Heart right ventricle (tissue), 16 donors: ENCODE data around the gene CHIC2. TPM values are rescaled to one million over a fixed set of nuclear protein-coding genes. Genes with fewer than 3 reads are reported as not detected.
A peak's percentile ranks its signal among the peaks of the same experiment; 100 is the strongest.

Experiments
- ATAC-seq, 8 donors: fragments of 200-7000 bp; cut with Tn5 transposase; one replicate each; pipeline ENCODE4 v1.9.1; 2020; ENCODE audit warnings: mild to moderate bottlenecking in 8 of 8, moderate library complexity in 8 of 8, moderate number of reproducible peaks in 1 of 8
- DNase-seq, 2 donors: peaks; one replicate each; pipeline ENCODE4 v3.0.0-alpha.2; 2020
- H3K27ac ChIP-seq, 10 donors: fragments of 200-600 bp; sonication (generic) in 2 of 10; one replicate each; pipeline versions ENCODE4 v1.5.0 to v1.8.0; 2020 to 2022; ENCODE audit warnings: mild to moderate bottlenecking in 3 of 10
- H3K27me3 ChIP-seq, 7 donors: fragments of 200-600 bp; one replicate each; pipeline ENCODE4 v1.8.0; 2021 to 2022; ENCODE audit warnings: mild to moderate bottlenecking in 2 of 7
- H3K36me3 ChIP-seq, 9 donors: fragments of 200-600 bp; sonication (generic) in 1 of 9; one replicate each; pipeline versions ENCODE4 v1.5.0 to v1.8.0; 2020 to 2022; ENCODE audit warnings: mild to moderate bottlenecking in 2 of 9
- H3K4me1 ChIP-seq, 9 donors: fragments of 200-600 bp; sonication (generic) in 1 of 9; one replicate each; pipeline versions ENCODE4 v1.5.0 to v1.8.0; 2020 to 2022; ENCODE audit warnings: mild to moderate bottlenecking in 4 of 9
- H3K4me3 ChIP-seq, 10 donors: fragments of 200-600 bp; sonication (generic) in 2 of 10; one replicate each; pipeline versions ENCODE4 v1.5.0 to v1.8.0; 2020 to 2022; ENCODE audit warnings: mild to moderate bottlenecking in 7 of 10, moderate library complexity in 2 of 10
- H3K9me3 ChIP-seq, 11 donors: fragments of 200-600 bp in 10 of 11; sonication (generic) in 2 of 11; one replicate each; pipeline versions ENCODE4 v1.5.0 to v1.8.0; 2013 to 2022; ENCODE audit warnings: mild to moderate bottlenecking in 2 of 11, control low read depth in 1 of 11, moderate library complexity in 1 of 11
- CTCF ChIP-seq, 9 donors: fragments of 200-600 bp; sonication (generic) in 2 of 9; IDR thresholded peaks; one replicate each; pipeline versions ENCODE4 v1.5.0 to v1.8.0; 2021 to 2022; ENCODE audit warnings: antibody characterized with exemption in 9 of 9, mild to moderate bottlenecking in 5 of 9, moderate library complexity in 1 of 9
- WGBS, 2 donors: extraction: QIAGEN DNeasy Blood & Tissue Kit; methylation state at CpG; one replicate each; pipeline ENCODE4 v1.1.7; 2013; ENCODE audit warnings: inconsistent platforms in 1 of 2; 5-methylcytosine and 5-hydroxymethylcytosine counted together
- intact Hi-C, 10 donors: fragments of 100-400 bp; cut with DNase I; formaldehyde crosslinking; loops; one replicate each; pipeline versions ENCODE4 v1.11.1 to v1.14.2; 2022
- polyA plus RNA-seq, 2 donors: library from polyadenylated mRNA; stranded (reverse); fragments of 200-250 nt; gene quantifications; one replicate each; pipeline ENCODE4 v1.2.3, GENCODE V29; 2013
- total RNA-seq, 10 donors: library from RNA; stranded (reverse); fragmentation: NEBNext Ultra II Directional in 3 of 10; extraction: Animal tissue kit (Norgen Biotek cat#: 25700) in 3 of 10; gene quantifications; one replicate each; pipeline versions ENCODE4 v1.2.1 to v1.2.4, GENCODE V29; 2021 to 2023
- donor health status: Arrhythmogenic right ventricular cardiomyopathy.
- donor health status: ischemic (EF 13 %, LVEDD 7.1; RV severe dilation, severe dysfunction).
- donor health status: healthy with polysubstance abuse.
- donor health status: DM: no; HTN: yes; CAD: no.
- donor health status: DM: no; HTN: no; CAD: no.
- donor health status: ischemic (EF 25% LVEDD 6.9; RV normal size, moderate dysfunction).
- donor health status: ischemic (EF 25% LVEDD 5.7; RV mildly dilated, moderate dysfunction).
- donor health status: healthy.
- donor health status: DM: yes; HTN: yes; CAD: no.
- donor health status: Ischemic cardiomyopathy.
- donor health status: ischemic (EF 35%, LVEDD 5.7; RV mildly dilated, moderate dysfunction).
- donor health status: nonischemic (EF 11% LVEDD 7.7; RV severe dilation, severe dysfunction).
- donor health status: DM: yes; HTN: yes; CAD: no.
- donor health status: PGD.
- donor health status: ischemic (EF 29% LVEDD 5.4; RV normal size, mild dysfunction).
- donor health status: nonischemic (EF 23%, LVEDD 6.1; RV moderate dilation, normal function).

CHIC2 gene
- total and polyA plus RNA-seq, 12 donors, result 5.6 to 13.5 (median 9.3) TPM

- no peaks in the 10 kb centered on the region for H3K36me3 ChIP-seq
- DNase-seq, result no peak
- WGBS, 2 donors, result 97 to 99% methylated on average over 5 of the region's 5 CpGs
- H3K4me1 ChIP-seq, result peaks cover 0 to 24% (median 0%) of the 10 kb centered on the region in 9 donors
- H3K27me3 ChIP-seq, result no peaks in the 10 kb centered on the region
- TF ChIP-seq CTCF (IDR thresholded peaks at IDR 0.05), result no peak
- no peaks in the 10 kb centered on the region for H3K9me3 ChIP-seq
- H3K27ac ChIP-seq, result no peak overlapping the region
- H3K4me3 ChIP-seq, result no peak overlapping the region
- intact Hi-C loops, result loop anchor here in 1 of 10 donors (10.0 kb wide), 1 partner anchor 47 kb away; no protein-coding TSS in a partner anchor
- ATAC-seq, result no peak
Measured at GRCh38 chr4:53991821-53992220, 72.6 kb downstream of the CHIC2 start.

- Histone ChIP-seq H3K36me3 (no peaks in the 10 kb centered on the region), H3K27me3 (no peaks in the 10 kb centered on the region), H3K4me3 (no peak overlapping the region), H3K4me1 (peaks cover 0 to 24% (median 0%) of the 10 kb centered on the region in 9 donors), H3K27ac (no peak overlapping the region), H3K9me3 (no peaks in the 10 kb centered on the region)
- DNase-seq (no peak), ATAC-seq (no peak)
- TF ChIP-seq CTCF (IDR thresholded peaks at IDR 0.05), result no peak
- intact Hi-C loops, result loop anchor here in 1 of 10 donors (10.0 kb wide), 1 partner anchor 46 kb away; no protein-coding TSS in a partner anchor
- 74 to 77% methylated on average over 4 of the region's 4 CpGs for WGBS, 2 donors
Measured at GRCh38 chr4:53990641-53991040, 73.8 kb downstream of the CHIC2 start.

- no peaks in the 10 kb centered on the region for H3K36me3 ChIP-seq
- no peak overlapping the region for H3K27ac ChIP-seq
- H3K4me1 ChIP-seq, result peaks cover 0 to 7% (median 0%) of the 10 kb centered on the region in 9 donors
- no peak overlapping the region for H3K4me3 ChIP-seq
- no peaks in the 10 kb centered on the region for H3K27me3 ChIP-seq
- TF ChIP-seq CTCF (IDR thresholded peaks at IDR 0.05), result no peak
- no peaks in the 10 kb centered on the region for H3K9me3 ChIP-seq
- DNase-seq, result no peak
- peak in 2 of 8 donors; percentile 38 to 58 for ATAC-seq
- intact Hi-C loops, result no loop called here
- 82 to 88% methylated on average over 1 of the region's 1 CpG for WGBS, 2 donors
Measured at GRCh38 chr4:53987761-53988171, 76.6 kb downstream of the CHIC2 start.

GRCh38 chr4:53986062-53986461 is 78.3 kb downstream of the CHIC2 start:
- intact Hi-C loops, result no loop called here
- ATAC-seq (no peak), DNase-seq (no peak)
- Histone ChIP-seq H3K4me1 (peaks cover 0 to 6% (median 0%) of the 10 kb centered on the region in 9 donors), H3K27me3 (no peaks in the 10 kb centered on the region), H3K36me3 (no peaks in the 10 kb centered on the region), H3K4me3 (no peak overlapping the region), H3K9me3 (no peaks in the 10 kb centered on the region), H3K27ac (no peak overlapping the region)
- no peak for TF ChIP-seq CTCF (IDR thresholded peaks at IDR 0.05)
